CD4-positive, alpha-beta T cell treated with Interferon gamma for 1 hour (primary cell): ENCODE results near the gene RXRA.

Source experiments
- DNase-seq: peaks from one replicate; pipeline ENCODE4 v3.0.0-alpha.2; 2020

Gene RXRA

GRCh38 chr9:134386951-134387831, 60.9 kb downstream of the RXRA start:
- no peak for DNase-seq

DNA sequence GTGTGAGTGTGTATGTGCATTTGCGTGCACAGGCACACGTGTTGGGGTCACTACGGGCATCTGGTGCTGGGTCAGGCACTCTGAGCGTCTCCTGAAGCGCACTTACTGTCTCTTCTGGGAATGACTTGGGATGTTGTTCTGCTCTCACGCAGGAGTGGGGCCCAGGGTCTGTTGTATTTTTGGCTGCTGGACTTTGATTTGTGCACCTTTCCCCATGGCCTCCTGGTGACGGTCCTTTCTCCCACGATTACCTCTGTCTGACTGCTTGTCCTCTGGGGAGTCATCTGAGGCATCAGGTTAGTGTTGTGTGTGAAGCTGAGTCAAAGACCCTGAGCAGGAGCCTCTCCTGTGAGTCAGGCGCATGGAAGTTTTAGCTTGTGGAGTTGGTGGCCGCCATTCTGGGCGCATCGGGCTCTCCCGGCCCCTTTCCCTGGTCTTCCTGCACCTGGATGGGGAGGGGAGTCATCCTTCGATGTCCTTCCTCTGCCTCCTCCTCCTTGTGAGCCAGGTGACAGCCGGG, 62.1 kb downstream of the RXRA start:
- no peak for DNase-seq

DNA sequence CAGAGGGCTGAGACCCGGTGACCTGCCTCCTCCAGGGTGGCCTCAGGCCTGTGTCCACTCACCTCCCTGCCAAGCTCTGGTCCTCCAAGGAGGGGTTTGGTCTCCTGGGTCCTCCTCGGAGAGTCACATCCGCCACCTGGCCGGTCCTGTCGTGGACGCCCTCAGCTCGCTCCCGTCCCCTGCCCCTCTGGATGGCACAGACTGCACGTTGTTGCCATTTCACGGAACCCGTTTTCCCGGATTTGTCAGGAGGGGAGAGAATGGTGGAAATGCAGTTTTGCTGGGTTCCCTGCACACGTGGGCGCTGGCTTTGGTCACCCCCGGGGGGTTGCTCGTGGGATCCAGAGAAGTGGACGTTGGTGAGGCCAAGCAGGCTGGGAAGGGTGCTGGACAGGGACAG, 62.7 kb downstream of the RXRA start:
- no peak for DNase-seq

DNA sequence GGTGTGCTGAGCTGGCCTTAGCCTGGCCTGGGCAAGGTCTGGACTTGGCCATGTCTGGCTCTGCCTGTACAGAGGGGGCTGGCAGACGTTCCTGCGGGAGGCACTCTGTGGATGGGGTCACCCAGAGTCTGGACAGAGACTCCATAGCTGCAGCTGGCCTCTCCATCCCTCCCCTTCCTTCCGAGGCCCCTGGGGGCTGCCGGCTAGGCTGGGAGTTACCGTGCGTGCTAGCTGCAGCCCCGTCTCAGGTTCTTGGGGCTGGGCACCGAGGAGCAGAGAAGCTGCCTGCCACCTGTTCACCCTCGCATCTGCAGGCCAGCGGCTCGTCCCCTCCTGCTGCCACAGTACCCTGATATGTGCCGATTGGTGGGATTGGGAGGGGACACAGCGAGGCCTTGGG, 63.4 kb downstream of the RXRA start:
- DNase-seq, result no peak

DNA sequence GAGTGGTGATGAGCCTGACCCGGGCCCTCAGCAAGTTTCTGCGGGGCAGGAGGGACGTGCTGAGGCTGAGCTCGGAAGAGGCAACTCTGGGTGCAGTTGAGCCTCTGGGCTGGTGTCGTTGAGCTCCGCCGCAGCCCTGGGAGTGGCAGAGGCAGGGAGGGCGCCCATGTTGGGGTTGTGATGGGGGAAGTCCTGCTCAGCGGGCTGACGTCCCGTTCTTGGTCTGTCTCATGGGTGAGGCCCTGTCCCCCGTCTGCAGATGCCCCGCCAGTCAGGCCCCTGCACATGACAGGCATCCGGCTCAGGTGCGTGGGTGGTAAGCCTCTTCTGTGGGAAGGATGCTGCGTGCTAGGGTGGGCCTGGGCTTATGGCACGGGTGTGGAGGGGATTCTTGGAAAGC, 64.3 kb downstream of the RXRA start:
- DNase-seq, result peak; percentile 77

GRCh38 chr9:134390947-134391318, 64.7 kb downstream of the RXRA start:
- no peak for DNase-seq

DNA sequence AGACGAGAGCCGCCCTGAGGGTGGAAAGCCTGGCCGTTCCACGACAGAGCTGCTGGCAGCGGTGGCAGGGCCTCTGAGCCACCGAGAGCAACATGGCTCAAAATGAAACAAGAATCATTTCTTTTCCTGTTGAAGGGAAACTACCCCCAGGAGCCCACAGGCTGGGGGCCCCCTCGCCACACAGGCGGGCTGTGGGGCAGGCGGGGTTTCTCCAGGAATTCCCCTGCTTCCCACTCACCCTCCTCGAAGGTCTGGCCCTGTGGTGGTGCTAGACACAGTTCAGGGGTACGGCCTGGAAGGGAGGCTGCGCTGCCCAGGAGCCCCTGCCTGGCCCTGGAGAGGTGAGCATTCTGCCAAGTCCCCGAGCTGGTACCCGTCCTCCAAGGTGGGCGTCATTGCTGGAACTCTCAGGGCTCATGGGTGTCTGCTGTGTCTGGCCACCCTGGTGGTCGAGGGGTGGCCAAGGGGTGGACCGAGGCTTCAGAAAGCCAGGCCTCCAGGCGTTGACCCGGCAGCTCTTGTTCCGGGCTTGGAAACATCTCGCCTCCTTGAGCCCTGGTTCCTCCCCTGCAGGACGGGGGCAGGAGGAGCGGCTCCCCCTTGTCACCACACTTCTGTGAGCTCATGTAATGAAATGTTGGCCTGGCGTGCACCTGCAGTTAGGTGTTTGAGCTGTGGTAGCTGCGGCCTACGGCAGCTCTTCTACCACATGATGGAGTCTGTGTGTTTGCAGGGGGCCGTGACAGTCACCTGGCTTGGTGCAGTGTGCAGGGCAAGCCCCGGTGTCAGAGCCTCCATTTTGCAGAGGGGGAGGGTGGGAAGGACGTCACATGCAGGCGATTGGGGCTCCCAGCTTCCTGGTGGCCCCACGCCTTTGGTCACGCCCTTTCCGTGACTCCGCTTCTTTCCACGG, 65.3 kb downstream of the RXRA start:
- DNase-seq, result peak; percentile 74

DNA sequence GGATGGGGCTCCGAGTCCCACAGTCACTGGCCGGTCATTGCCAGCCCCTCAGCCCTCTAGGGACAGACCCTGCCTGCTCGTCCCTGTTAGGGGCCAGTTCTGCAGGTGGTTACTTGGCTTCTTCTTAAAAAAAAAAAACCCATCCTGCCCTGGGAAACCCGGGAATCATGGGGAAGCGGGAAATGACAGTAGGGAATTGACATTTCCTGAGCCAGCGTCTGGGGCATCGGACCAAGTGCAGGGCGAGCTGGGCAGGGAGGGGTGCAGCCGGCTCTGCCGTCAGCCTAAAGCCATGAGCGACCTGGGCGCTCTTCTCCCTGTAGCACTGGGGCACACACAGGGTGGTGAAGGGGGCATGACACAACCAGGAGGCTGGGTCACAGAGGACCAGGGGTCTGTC, 66.6 kb downstream of the RXRA start:
- DNase-seq, result no peak

GRCh38 chr9:134393582-134394280, 67.5 kb downstream of the RXRA start:
- no peak for DNase-seq

- no peak for DNase-seq
These were observed 68.8 kb downstream of the RXRA start for GRCh38 chr9:134395002-134395517.

- DNase-seq, result no peak
These were observed 69.5 kb downstream of the RXRA start for GRCh38 chr9:134395737-134396257.

DNA sequence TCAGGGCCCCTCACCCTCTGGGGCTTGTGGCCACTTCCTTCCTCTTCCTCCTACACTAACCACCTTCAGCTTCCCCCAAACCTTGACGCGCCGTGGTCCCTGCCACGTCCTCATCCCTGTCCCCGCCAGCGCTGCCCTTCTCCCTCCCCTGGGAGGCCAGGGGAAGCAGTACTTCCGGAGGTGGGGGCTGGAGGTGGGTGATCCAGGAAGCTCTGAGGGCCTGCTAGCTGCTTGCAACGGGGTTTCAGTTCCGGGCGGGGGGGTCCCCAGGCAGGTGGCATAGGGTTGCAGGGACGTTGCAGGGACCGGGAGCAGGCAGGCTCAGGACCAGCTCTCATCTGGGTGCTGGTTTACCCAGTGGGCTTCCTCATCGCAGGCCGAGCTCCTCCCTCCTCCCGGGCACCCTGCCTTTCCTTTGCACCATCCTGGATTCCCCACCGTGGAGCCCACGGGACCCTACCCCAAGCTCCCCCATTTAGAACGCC, 70.0 kb downstream of the RXRA start:
- DNase-seq, result peak; percentile 60

DNA sequence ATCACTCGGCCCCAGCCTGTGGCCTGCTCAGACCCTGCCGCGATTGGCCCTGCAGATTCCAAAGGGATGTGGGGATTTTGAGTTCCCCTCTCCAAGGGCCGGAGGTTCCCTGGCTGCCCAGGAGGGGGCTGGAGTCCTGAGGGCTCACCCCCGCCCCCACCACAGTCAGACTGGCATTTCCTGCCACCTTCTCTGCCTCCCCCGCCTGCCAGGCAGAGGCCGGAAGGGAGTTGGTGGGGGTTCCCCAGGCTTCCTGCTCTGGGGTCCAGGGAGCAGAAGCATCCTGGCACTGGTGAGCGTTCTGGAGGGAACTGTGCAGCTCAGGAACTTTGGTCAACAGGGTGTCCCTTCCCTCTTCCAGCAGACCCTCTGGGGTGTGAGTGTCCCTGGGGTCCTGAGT, 70.6 kb downstream of the RXRA start:
- peak; percentile 45 for DNase-seq

GRCh38 chr9:134398756-134399155, 72.5 kb downstream of the RXRA start:
- no peak for DNase-seq

DNA sequence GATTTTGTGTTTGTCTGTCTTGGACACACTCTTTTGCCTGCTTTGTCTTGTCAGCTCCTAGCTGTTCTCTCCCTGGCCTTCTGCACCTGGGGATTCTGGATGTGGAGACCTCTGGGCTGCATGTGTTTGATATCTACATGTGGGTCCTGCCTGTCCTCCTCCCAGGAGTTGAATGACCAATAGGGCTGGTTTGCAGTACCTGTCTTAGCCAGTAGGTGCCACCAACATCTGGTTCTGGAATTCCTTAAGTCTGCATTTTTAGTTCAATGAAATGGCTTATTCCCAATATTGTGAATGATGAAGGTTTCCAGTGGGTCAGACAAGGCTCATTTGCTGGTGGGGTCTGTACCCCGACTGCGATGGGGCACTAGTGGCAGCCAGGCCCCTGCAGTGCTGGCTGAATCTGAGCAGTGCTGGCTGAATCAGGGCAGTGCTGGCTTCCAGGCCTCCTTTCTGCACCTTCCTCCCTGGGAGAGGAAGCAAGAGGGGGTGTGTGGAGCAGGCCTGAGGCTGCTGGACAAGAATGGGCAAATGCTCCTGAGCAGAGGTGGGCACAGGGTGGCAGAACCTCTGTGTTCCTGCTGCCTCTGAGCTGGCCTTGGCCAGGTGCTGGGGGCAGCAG, 73.3 kb downstream of the RXRA start:
- DNase-seq, result no peak

GRCh38 chr9:134400283-134400682, 74.0 kb downstream of the RXRA start:
- no peak for DNase-seq

GRCh38 chr9:134401391-134401790, 75.1 kb downstream of the RXRA start:
- no peak for DNase-seq

- no peak for DNase-seq
These were observed 75.9 kb downstream of the RXRA start for GRCh38 chr9:134402182-134402581.

- DNase-seq, result no peak
These were observed 77.0 kb downstream of the RXRA start for GRCh38 chr9:134403292-134403681.

- peak; percentile 51 for DNase-seq
These were observed 77.5 kb downstream of the RXRA start for GRCh38 chr9:134403682-134404301.
